GM23338 (cell line): Measurements from ENCODE around the gene ISOC2. TPM values are rescaled to one million over a fixed set of nuclear protein-coding genes. Genes with fewer than 3 reads are reported as not detected.
"Not testable (repeated sequence)": the region's sequence is repeated elsewhere in the genome, so short reads cannot be mapped to it uniquely, and the experiment has no call there.

ENCODE experiments used
- ATAC-seq: fragments of 200-7000 bp; cut with Tn5 transposase; 3 replicates; pipeline ENCODE4 v1.9.1; 2020
- DNase-seq: peaks from one replicate; pipeline ENCODE4 v3.0.0-alpha.2; 2015; ENCODE audit warnings: low spot score
- H2AFZ ChIP-seq: fragments of 200-600 bp; sonication (generic); 2 replicates; pipeline ENCODE4 v1.8.0; 2016; ENCODE audit warnings: antibody characterized with exemption, mild to moderate bottlenecking, moderate library complexity
- H3F3A ChIP-seq: fragments of 200-600 bp; sonication (generic); replicated peaks from 2 replicates; pipeline ENCODE4 v1.8.0; 2017; ENCODE audit warnings: antibody characterized with exemption, mixed run types, low read depth
- H3K27ac ChIP-seq: fragments of 200-600 bp; sonication (generic); 2 replicates; pipeline ENCODE4 v1.6.1; 2016; ENCODE audit warnings: low read depth
- H3K27me3 ChIP-seq: fragments of 200-600 bp; sonication (generic); 2 replicates; pipeline ENCODE4 v1.8.0; 2016; ENCODE audit warnings: mild to moderate bottlenecking, mixed run types, moderate library complexity; ENCODE audit not compliant: insufficient read depth
- H3K36me3 ChIP-seq: fragments of 200-600 bp; sonication (generic); 2 replicates; pipeline ENCODE4 v1.8.0; 2016; ENCODE audit warnings: mild to moderate bottlenecking; ENCODE audit not compliant: insufficient read depth
- H3K4me1 ChIP-seq: fragments of 200-600 bp; sonication (generic); 2 replicates; pipeline ENCODE4 v1.8.0; 2016; ENCODE audit warnings: mild to moderate bottlenecking, moderate library complexity; ENCODE audit not compliant: insufficient read depth
- H3K4me2 ChIP-seq: fragments of 200-600 bp; sonication (generic); 2 replicates; pipeline ENCODE4 v1.7.1; 2017; ENCODE audit warnings: mixed run types
- H3K4me3 ChIP-seq: fragments of 200-600 bp; sonication (generic); 2 replicates; pipeline ENCODE4 v1.6.1; 2016; ENCODE audit warnings: mixed run types
- H3K79me2 ChIP-seq: fragments of 200-600 bp; sonication (generic); replicated peaks from 2 replicates; pipeline ENCODE4 v1.8.0; 2017; ENCODE audit warnings: mild to moderate bottlenecking; ENCODE audit not compliant: insufficient read depth
- H3K9me2 ChIP-seq: fragments of 200-600 bp; sonication (generic); 2 replicates; pipeline ENCODE4 v1.8.0; 2017; ENCODE audit not compliant: insufficient read depth
- H4K20me1 ChIP-seq: fragments of 200-600 bp; sonication (generic); replicated peaks from 2 replicates; pipeline ENCODE4 v1.8.0; 2017; ENCODE audit warnings: mild to moderate bottlenecking; ENCODE audit not compliant: insufficient read depth
- H3K27ac Mint-ChIP-seq: 2 replicates; pipeline ENCODE4 v1.8.0; 2020; ENCODE audit warnings: inconsistent platforms, mild to moderate bottlenecking, moderate library complexity, mixed read lengths
- H3K27me3 Mint-ChIP-seq: 3 replicates; pipeline ENCODE4 v1.8.0; 2022; ENCODE audit warnings: low read depth, mild to moderate bottlenecking, moderate library complexity, mixed read lengths, inconsistent platforms; ENCODE audit not compliant: insufficient read depth, poor library complexity
- H3K36me3 Mint-ChIP-seq: 3 replicates; pipeline ENCODE4 v1.8.0; 2021; ENCODE audit warnings: low read depth, mild to moderate bottlenecking, inconsistent platforms, moderate library complexity, mixed read lengths
- H3K4me1 Mint-ChIP-seq: 3 replicates; pipeline ENCODE4 v1.8.0; 2020; ENCODE audit warnings: mild to moderate bottlenecking, inconsistent platforms, mixed read lengths
- H3K4me3 Mint-ChIP-seq: 3 replicates; pipeline ENCODE4 v1.8.0; 2021; ENCODE audit warnings: moderate library complexity, mild to moderate bottlenecking, inconsistent platforms, mixed read lengths
- H3K9me3 Mint-ChIP-seq: 3 replicates; pipeline ENCODE4 v1.8.0; 2020; ENCODE audit warnings: moderate library complexity, mild to moderate bottlenecking, inconsistent platforms, mixed read lengths
- CREB1 ChIP-seq: fragments of 250-450 bp; sonication (Bioruptor Pico); IDR thresholded peaks from 2 replicates; pipeline ENCODE4 v1.5.0; 2020; ENCODE audit warnings: low read depth, mild to moderate bottlenecking, moderate library complexity
- EZH2phosphoT487 ChIP-seq: fragments of 200-600 bp; sonication (generic); IDR thresholded peaks from one replicate; pipeline ENCODE4 v1.8.1; 2018; ENCODE audit warnings: antibody characterized with exemption; ENCODE audit not compliant: unreplicated experiment
- POLR2AphosphoS5 ChIP-seq: IDR thresholded peaks from 2 replicates; pipeline ENCODE4 v1.6.1; 2016; ENCODE audit warnings: antibody characterized with exemption, low read depth
- ZNF114 ChIP-seq: fragments of 250-450 bp; sonication (Bioruptor Pico); IDR thresholded peaks from 2 replicates; pipeline ENCODE4 v1.5.0; 2020; ENCODE audit warnings: mild to moderate bottlenecking, moderate library complexity
- polyA plus RNA-seq: library from polyadenylated mRNA; unstranded; fragments of >200 nt; fragmentation: Nextera tagmentation; extraction: Ambion mirVana; gene quantifications from 2 replicates; pipeline ENCODE4 v1.2.1, GENCODE V29; 2016
- total RNA-seq: library from RNA; depleted of rRNA; stranded (reverse); fragments of >200 nt; shearing (Covaris generic); gene quantifications from 2 replicates; pipeline ENCODE4 v1.2.3, GENCODE V29; 2014
- TF ChIP-seq, protein P1 (sequence below), 2 experiments: fragments of 200-600 bp in 1 of 2; sonication (generic) in 1 of 2; conservative IDR thresholded peaks; 2 replicates each; pipeline versions ENCODE4 v1.5.1 to v1.6.1; 2016 to 2017; ENCODE audit warnings: antibody characterized with exemption in 2 of 2, low read depth in 2 of 2, mild to moderate bottlenecking in 2 of 2, moderate library complexity in 1 of 2
- TF ChIP-seq, protein P2 (sequence below): fragments of 250-450 bp; sonication (Bioruptor Pico); IDR thresholded peaks from 2 replicates; pipeline ENCODE4 v1.5.0; 2020; ENCODE audit warnings: mild to moderate bottlenecking, moderate library complexity

Gene ISOC2
- total and polyA plus RNA-seq, 2 experiments from 2014 or later = 62.6 to 85.2 TPM

DNA sequence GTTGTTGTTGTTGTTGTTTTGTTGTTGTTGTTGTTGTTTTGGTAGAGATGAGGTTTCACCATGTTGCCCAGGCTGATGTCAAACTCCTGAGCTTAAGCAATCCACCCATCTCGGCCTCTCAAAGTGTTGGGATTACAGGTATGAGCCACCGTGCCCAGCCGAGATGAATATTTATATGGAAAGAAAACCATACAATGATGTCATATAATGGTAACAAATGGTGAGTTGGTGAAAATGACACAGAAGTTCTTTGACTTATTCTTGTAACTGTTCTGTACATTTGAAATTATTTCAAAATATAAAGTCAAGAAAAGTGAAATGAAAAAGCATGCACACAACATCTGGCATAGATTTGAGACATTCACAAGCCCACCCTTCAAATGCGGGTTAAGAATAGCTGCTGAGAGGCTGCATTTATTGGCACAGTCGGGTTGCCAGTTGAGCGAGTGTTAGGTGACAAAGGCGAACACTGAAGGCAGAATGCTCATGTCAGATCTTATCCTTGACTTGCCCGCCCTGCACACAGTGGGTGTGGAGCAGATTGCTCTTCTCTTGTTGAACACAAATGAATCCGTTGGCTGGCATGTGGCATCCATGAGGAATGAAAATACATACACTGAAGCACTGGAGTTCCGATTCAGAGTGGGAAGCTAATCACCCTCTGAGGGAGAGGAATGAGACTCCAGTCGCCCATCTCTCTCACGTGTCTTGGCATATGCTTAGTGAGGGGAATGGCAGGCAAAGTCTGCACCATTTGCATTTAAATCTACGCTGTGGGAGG lies 38.0 kb downstream of the ISOC2 start (continued):
- TF ChIP-seq CREB1 (CRISPR knock-in tag) (no peak), ZNF114 (CRISPR knock-in tag) (no peak)

DNA sequence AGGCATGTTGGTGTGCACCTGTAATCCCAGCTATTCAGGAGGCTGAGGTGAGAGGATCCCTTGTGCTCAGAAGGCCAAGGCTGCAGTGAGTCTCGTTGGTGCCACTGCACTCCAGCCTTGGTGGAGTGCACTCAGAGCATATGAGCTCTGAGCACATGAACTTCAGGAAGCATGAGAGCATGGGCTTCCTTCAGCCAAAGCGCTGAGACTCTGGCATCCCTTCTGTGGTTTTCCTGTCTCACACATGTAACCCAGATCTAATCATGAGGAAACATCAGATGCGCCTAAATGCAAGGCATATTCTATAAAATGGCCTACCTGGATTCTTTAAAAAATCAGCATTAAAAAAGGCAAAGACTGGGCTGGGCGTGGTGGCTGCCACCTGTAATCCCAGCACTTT lies 40.2 kb downstream of the ISOC2 start:
- not testable (repeated sequence) for DNase-seq, H2AFZ ChIP-seq, H3K4me1 ChIP-seq, H3F3A ChIP-seq, H3K79me2 ChIP-seq, H3K27ac Mint-ChIP-seq, H3K4me3 Mint-ChIP-seq, H3K4me1 Mint-ChIP-seq, H3K4me2 ChIP-seq, H3K36me3 ChIP-seq, H3K36me3 Mint-ChIP-seq, H3K9me2 ChIP-seq, H4K20me1 ChIP-seq, H3K27ac ChIP-seq, H3K27me3 ChIP-seq, H3K4me3 ChIP-seq, ATAC-seq
- peaks cover 14% of the 10 kb centered on the region for H3K27me3 Mint-ChIP-seq
- H3K9me3 Mint-ChIP-seq = peaks cover 14% of the 10 kb centered on the region

GRCh38 chr19:55419624-55420236 lies 41.7 kb downstream of the ISOC2 start:
- no peak for DNase-seq
- TF ChIP-seq POLR2AphosphoS5 (no peak), EZH2phosphoT487 (no peak)
- TF ChIP-seq, protein P1, sequence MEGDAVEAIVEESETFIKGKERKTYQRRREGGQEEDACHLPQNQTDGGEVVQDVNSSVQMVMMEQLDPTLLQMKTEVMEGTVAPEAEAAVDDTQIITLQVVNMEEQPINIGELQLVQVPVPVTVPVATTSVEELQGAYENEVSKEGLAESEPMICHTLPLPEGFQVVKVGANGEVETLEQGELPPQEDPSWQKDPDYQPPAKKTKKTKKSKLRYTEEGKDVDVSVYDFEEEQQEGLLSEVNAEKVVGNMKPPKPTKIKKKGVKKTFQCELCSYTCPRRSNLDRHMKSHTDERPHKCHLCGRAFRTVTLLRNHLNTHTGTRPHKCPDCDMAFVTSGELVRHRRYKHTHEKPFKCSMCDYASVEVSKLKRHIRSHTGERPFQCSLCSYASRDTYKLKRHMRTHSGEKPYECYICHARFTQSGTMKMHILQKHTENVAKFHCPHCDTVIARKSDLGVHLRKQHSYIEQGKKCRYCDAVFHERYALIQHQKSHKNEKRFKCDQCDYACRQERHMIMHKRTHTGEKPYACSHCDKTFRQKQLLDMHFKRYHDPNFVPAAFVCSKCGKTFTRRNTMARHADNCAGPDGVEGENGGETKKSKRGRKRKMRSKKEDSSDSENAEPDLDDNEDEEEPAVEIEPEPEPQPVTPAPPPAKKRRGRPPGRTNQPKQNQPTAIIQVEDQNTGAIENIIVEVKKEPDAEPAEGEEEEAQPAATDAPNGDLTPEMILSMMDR (conservative IDR thresholded peaks at IDR 0.05; ENCODE audit: low read depth in 2 of 2) = no peak
- TF ChIP-seq, protein P2, sequence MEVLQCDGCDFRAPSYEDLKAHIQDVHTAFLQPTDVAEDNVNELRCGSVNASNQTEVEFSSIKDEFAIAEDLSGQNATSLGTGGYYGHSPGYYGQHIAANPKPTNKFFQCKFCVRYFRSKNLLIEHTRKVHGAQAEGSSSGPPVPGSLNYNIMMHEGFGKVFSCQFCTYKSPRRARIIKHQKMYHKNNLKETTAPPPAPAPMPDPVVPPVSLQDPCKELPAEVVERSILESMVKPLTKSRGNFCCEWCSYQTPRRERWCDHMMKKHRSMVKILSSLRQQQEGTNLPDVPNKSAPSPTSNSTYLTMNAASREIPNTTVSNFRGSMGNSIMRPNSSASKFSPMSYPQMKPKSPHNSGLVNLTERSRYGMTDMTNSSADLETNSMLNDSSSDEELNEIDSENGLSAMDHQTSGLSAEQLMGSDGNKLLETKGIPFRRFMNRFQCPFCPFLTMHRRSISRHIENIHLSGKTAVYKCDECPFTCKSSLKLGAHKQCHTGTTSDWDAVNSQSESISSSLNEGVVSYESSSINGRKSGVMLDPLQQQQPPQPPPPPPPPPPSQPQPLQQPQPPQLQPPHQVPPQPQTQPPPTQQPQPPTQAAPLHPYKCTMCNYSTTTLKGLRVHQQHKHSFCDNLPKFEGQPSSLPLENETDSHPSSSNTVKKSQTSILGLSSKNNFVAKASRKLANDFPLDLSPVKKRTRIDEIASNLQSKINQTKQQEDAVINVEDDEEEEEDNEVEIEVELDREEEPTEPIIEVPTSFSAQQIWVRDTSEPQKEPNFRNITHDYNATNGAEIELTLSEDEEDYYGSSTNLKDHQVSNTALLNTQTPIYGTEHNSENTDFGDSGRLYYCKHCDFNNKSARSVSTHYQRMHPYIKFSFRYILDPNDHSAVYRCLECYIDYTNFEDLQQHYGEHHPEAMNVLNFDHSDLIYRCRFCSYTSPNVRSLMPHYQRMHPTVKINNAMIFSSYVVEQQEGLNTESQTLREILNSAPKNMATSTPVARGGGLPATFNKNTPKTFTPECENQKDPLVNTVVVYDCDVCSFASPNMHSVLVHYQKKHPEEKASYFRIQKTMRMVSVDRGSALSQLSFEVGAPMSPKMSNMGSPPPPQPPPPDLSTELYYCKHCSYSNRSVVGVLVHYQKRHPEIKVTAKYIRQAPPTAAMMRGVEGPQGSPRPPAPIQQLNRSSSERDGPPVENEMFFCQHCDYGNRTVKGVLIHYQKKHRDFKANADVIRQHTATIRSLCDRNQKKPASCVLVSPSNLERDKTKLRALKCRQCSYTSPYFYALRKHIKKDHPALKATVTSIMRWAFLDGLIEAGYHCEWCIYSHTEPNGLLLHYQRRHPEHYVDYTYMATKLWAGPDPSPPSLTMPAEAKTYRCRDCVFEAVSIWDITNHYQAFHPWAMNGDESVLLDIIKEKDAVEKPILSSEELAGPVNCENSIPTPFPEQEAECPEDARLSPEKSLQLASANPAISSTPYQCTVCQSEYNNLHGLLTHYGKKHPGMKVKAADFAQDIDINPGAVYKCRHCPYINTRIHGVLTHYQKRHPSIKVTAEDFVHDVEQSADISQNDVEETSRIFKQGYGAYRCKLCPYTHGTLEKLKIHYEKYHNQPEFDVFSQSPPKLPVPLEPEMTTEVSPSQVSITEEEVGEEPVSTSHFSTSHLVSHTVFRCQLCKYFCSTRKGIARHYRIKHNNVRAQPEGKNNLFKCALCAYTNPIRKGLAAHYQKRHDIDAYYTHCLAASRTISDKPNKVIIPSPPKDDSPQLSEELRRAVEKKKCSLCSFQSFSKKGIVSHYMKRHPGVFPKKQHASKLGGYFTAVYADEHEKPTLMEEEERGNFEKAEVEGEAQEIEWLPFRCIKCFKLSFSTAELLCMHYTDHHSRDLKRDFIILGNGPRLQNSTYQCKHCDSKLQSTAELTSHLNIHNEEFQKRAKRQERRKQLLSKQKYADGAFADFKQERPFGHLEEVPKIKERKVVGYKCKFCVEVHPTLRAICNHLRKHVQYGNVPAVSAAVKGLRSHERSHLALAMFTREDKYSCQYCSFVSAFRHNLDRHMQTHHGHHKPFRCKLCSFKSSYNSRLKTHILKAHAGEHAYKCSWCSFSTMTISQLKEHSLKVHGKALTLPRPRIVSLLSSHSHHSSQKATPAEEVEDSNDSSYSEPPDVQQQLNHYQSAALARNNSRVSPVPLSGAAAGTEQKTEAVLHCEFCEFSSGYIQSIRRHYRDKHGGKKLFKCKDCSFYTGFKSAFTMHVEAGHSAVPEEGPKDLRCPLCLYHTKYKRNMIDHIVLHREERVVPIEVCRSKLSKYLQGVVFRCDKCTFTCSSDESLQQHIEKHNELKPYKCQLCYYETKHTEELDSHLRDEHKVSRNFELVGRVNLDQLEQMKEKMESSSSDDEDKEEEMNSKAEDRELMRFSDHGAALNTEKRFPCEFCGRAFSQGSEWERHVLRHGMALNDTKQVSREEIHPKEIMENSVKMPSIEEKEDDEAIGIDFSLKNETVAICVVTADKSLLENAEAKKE (CRISPR knock-in tag) = no peak
- no peak overlapping the region for H3K4me3 Mint-ChIP-seq
- no peaks in the 10 kb centered on the region; the same call in 2 of the 3 replicates for H3K36me3 Mint-ChIP-seq
- no peaks in the 10 kb centered on the region for H3K79me2 ChIP-seq
- no peak overlapping the region for H2AFZ ChIP-seq
- no peak overlapping the region for H3K4me3 ChIP-seq
- H3K27me3 Mint-ChIP-seq = peaks cover 17% of the 10 kb centered on the region
- H3K9me3 Mint-ChIP-seq = peaks cover 14% of the 10 kb centered on the region
- H4K20me1 ChIP-seq = no peaks in the 10 kb centered on the region
- H3K4me1 ChIP-seq = no peaks in the 10 kb centered on the region
- no peak overlapping the region for H3K27ac ChIP-seq
- H3K4me2 ChIP-seq = no peak overlapping the region
- no peaks in the 10 kb centered on the region for H3K36me3 ChIP-seq
- peaks cover 2% of the 10 kb centered on the region; the same call in 2 of the 3 replicates for H3K4me1 Mint-ChIP-seq
- H3K27ac Mint-ChIP-seq = no peak overlapping the region
- no peaks in the 10 kb centered on the region for H3F3A ChIP-seq
- peaks cover 7% of the 10 kb centered on the region; the same call in 1 of the 2 replicates for H3K27me3 ChIP-seq
- no peaks in the 10 kb centered on the region for H3K9me2 ChIP-seq
- ATAC-seq = no peak; the same call in 2 of the 3 replicates
